Endothelial cell of umbilical vein (primary cell): Measurements from ENCODE around the gene VIM.

Source experiments
- EZH2 ChIP-seq: IDR thresholded peaks from 2 replicates; pipeline ENCODE4 v1.6.1; 2012; ENCODE audit warnings: borderline replicate concordance, low read depth, mild to moderate bottlenecking, moderate library complexity, low read length, inconsistent platforms; ENCODE audit not compliant: severe bottlenecking
- POLR2AphosphoS5 ChIP-seq: IDR thresholded peaks from 2 replicates; pipeline ENCODE4 v1.6.1; 2012; ENCODE audit warnings: low read depth, mild to moderate bottlenecking, control low read depth, low read length, moderate library complexity; ENCODE audit not compliant: insufficient read depth
- TF ChIP-seq, protein P1 (sequence below), 2 donors: IDR thresholded peaks; 1 replicate in 1 of 2; 2 replicates in 1 of 2; pipeline ENCODE4 v1.5.1; 2011; ENCODE audit warnings: low read length in 2 of 2, mild to moderate bottlenecking in 2 of 2, moderate library complexity in 2 of 2, control low read depth in 1 of 2, inconsistent platforms in 1 of 2, low read depth in 1 of 2; ENCODE audit not compliant: insufficient read depth in 1 of 2; ENCODE audit errors: extremely low read depth in 1 of 2

DNA sequence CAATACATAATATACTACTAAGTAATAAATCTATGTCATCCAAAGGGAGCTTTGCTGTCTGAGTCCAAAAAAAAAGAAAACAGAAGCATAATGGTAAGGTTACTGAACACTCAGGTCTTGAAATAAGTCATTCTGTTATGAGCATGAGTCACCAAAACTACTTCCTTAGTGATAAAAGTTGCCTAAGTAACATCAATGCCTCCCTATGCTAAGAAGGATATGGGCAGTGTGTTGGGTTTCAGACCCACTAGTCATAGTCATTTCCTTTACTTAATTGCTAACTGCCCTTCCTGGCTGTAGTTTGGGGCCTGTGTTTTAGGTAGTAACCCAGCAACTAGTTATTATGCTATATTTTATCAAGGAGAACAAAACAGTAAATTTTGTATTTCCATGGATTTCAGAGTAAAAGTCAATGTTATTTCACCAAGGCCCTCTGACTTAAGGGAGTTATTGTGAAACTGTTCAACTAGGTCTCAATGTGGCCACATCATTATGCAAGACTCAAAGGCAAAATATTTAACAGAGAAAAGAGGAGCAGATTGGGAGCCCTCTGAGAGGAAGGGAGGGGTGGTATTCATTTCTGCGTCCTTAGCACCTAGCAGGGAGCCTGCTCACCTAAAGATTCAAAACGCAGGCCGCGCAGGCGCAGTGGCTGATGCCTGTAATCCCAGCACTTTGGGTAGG, 11.7 kb upstream of the VIM start:
- TF ChIP-seq EZH2: no peak
- TF ChIP-seq, protein P1, sequence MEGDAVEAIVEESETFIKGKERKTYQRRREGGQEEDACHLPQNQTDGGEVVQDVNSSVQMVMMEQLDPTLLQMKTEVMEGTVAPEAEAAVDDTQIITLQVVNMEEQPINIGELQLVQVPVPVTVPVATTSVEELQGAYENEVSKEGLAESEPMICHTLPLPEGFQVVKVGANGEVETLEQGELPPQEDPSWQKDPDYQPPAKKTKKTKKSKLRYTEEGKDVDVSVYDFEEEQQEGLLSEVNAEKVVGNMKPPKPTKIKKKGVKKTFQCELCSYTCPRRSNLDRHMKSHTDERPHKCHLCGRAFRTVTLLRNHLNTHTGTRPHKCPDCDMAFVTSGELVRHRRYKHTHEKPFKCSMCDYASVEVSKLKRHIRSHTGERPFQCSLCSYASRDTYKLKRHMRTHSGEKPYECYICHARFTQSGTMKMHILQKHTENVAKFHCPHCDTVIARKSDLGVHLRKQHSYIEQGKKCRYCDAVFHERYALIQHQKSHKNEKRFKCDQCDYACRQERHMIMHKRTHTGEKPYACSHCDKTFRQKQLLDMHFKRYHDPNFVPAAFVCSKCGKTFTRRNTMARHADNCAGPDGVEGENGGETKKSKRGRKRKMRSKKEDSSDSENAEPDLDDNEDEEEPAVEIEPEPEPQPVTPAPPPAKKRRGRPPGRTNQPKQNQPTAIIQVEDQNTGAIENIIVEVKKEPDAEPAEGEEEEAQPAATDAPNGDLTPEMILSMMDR (IDR thresholded peaks at IDR 0.05; ENCODE audit: extremely low read depth in 1 of 2, insufficient read depth in 1 of 2, low read depth in 1 of 2, low read length in 2 of 2): no peak
- peak; percentile 91 for TF ChIP-seq POLR2AphosphoS5
